H1 (cell line): Measurements from ENCODE around the gene CPM. TPM values are rescaled to one million over a fixed set of nuclear protein-coding genes. Genes with fewer than 3 reads are reported as not detected.

Source experiments
- CTCF ChIA-PET: fragments of 300-600 bp; sonication (Branson Sonifier 250); formaldehyde crosslinking; loops from one replicate; lab custom pipeline; 2021; ENCODE audit not compliant: partially characterized antibody; lab: Charles Lee
- POLR2A ChIA-PET: fragments of 300-600 bp; sonication (Branson Sonifier 250); formaldehyde crosslinking; loops from one replicate; lab custom pipeline; 2021; ENCODE audit warnings: inconsistent platforms; ENCODE audit not compliant: partially characterized antibody; lab: Charles Lee
- DNase-seq, 2 experiments: peaks; one replicate each; pipeline versions ENCODE4 v3.0.0 to v3.0.0-alpha.2; 2010 to 2022; ENCODE audit warnings: low spot score in 2 of 2, low read depth in 1 of 2, mixed read lengths in 1 of 2
- FAIRE-seq: peaks from 2 replicates; lab custom pipeline; 2011; peaks lifted over from hg19 to GRCh38; lab: Jason Lieb, UNC
- H2AFZ ChIP-seq: 2 replicates; pipeline ENCODE4 v1.8.1; 2012; ENCODE audit warnings: low read length, inconsistent platforms
- H2AK5ac ChIP-seq: 2 replicates; pipeline ENCODE4 v1.6.1; 2013; ENCODE audit warnings: low read depth, low read length
- H2BK120ac ChIP-seq: replicated peaks from 2 replicates; pipeline ENCODE3; 2013; ENCODE audit warnings: low read depth, low read length, inconsistent platforms
- H2BK12ac ChIP-seq: 2 replicates; pipeline ENCODE4 v1.6.1; 2013; ENCODE audit warnings: low read depth, low read length
- H2BK15ac ChIP-seq: 2 replicates; pipeline ENCODE4 v1.6.1; 2013; ENCODE audit warnings: low read length
- H2BK20ac ChIP-seq: 2 replicates; pipeline ENCODE4 v1.6.1; 2013; ENCODE audit warnings: low read length
- H2BK5ac ChIP-seq: 2 replicates; pipeline ENCODE4 v1.6.1; 2013; ENCODE audit warnings: low read depth, low read length
- H3K14ac ChIP-seq: 2 replicates; pipeline ENCODE4 v1.6.1; 2013; ENCODE audit warnings: inconsistent platforms; ENCODE audit not compliant: insufficient read length
- H3K18ac ChIP-seq: 2 replicates; pipeline ENCODE4 v1.6.1; 2013; ENCODE audit warnings: low read length; ENCODE audit errors: extremely low read depth
- H3K23ac ChIP-seq: 2 replicates; pipeline ENCODE4 v1.6.1; 2013; ENCODE audit warnings: inconsistent platforms; ENCODE audit not compliant: insufficient read length
- H3K23me2 ChIP-seq: 2 replicates; pipeline ENCODE4 v1.6.1; 2013; ENCODE audit warnings: low read depth, low read length
- H3K27ac ChIP-seq: 2 replicates; pipeline ENCODE4 v1.6.1; 2011; ENCODE audit warnings: low read depth, low read length, inconsistent platforms
- H3K27me3 ChIP-seq, 4 experiments: replicated peaks in 1 of 4; 1 replicate in 1 of 4; 2 replicates in 3 of 4; pipeline versions ENCODE4 v1.6.1 to v1.8.1; 2011 to 2013; ENCODE audit warnings: low read length in 3 of 4, mild to moderate bottlenecking in 3 of 4, inconsistent platforms in 2 of 4, mixed read lengths in 2 of 4, moderate library complexity in 1 of 4; ENCODE audit not compliant: control insufficient read depth in 3 of 4, insufficient read depth in 3 of 4; ENCODE audit errors: extremely low read depth in 1 of 4
- H3K36me3 ChIP-seq, 4 experiments: 2 replicates each; pipeline versions ENCODE4 v1.6.1 to v1.8.1; 2011 to 2013; ENCODE audit warnings: mild to moderate bottlenecking in 4 of 4, low read length in 3 of 4, moderate library complexity in 2 of 4, control low read depth in 1 of 4, inconsistent platforms in 1 of 4; ENCODE audit not compliant: insufficient read depth in 4 of 4, control insufficient read depth in 2 of 4
- H3K4ac ChIP-seq: replicated peaks from 2 replicates; pipeline ENCODE3; 2013; ENCODE audit warnings: low read length, low read depth, mixed read lengths, inconsistent platforms; ENCODE audit not compliant: insufficient read length
- H3K4me1 ChIP-seq, 4 experiments: replicated peaks in 1 of 4; 1 replicate in 1 of 4; 2 replicates in 3 of 4; pipeline versions ENCODE4 v1.6.1 to v1.8.1; 2011 to 2013; ENCODE audit warnings: low read length in 3 of 4, inconsistent platforms in 2 of 4, mixed read lengths in 1 of 4; ENCODE audit not compliant: insufficient read depth in 4 of 4, control insufficient read depth in 3 of 4
- H3K4me2 ChIP-seq, 2 experiments: 2 replicates each; pipeline versions ENCODE4 v1.6.1 to v1.8.1; 2011 to 2013; ENCODE audit warnings: low read depth in 2 of 2, low read length in 2 of 2, control low read depth in 1 of 2, inconsistent platforms in 1 of 2, mild to moderate bottlenecking in 1 of 2; ENCODE audit not compliant: insufficient read depth in 1 of 2
- H3K4me3 ChIP-seq, 4 experiments: fragments of 200-600, 300-600 bp in 1 of 4; sonication (generic), shearing (Covaris generic), sonication (Bioruptor Twin) in 1 of 4; 2 replicates each; pipeline versions ENCODE4 v1.5.1 to v1.8.1; 2011 to 2016; ENCODE audit warnings: low read length in 4 of 4, low read depth in 3 of 4, control low read depth in 2 of 4, inconsistent platforms in 2 of 4, mild to moderate bottlenecking in 2 of 4, mixed read lengths in 1 of 4, moderate library complexity in 1 of 4; ENCODE audit not compliant: insufficient read depth in 2 of 4; ENCODE audit errors: extremely low read depth in 1 of 4
- H3K56ac ChIP-seq: replicated peaks from 2 replicates; pipeline ENCODE3; 2013; ENCODE audit warnings: low read depth, mild to moderate bottlenecking, mixed read lengths, low read length, inconsistent platforms; ENCODE audit not compliant: insufficient read length
- H3K79me1 ChIP-seq: 2 replicates; pipeline ENCODE4 v1.6.1; 2013; ENCODE audit warnings: low read depth, low read length, control low read depth
- H3K79me2 ChIP-seq, 2 experiments: 2 replicates each; pipeline versions ENCODE4 v1.6.1 to v1.8.1; 2012 to 2013; ENCODE audit warnings: low read length in 2 of 2, mild to moderate bottlenecking in 2 of 2, inconsistent platforms in 1 of 2; ENCODE audit not compliant: insufficient read depth in 2 of 2, control insufficient read depth in 1 of 2
- H3K9ac ChIP-seq, 4 experiments: replicated peaks in 1 of 4; 1 replicate in 1 of 4; 2 replicates in 3 of 4; pipeline versions ENCODE4 v1.6.1 to v1.8.1; 2011 to 2013; ENCODE audit warnings: low read depth in 3 of 4, low read length in 3 of 4, control low read depth in 2 of 4, mild to moderate bottlenecking in 2 of 4, moderate library complexity in 2 of 4, inconsistent platforms in 1 of 4; ENCODE audit errors: extremely low read depth in 1 of 4
- H3K9me3 ChIP-seq, 2 experiments: 2 replicates each; pipeline versions ENCODE4 v1.6.1 to v1.8.1; 2012 to 2013; ENCODE audit warnings: mild to moderate bottlenecking in 2 of 2, moderate library complexity in 2 of 2, control low read depth in 1 of 2, inconsistent platforms in 1 of 2, low read depth in 1 of 2, low read length in 1 of 2, mixed read lengths in 1 of 2; ENCODE audit not compliant: insufficient read depth in 2 of 2
- H4K20me1 ChIP-seq, 2 experiments: replicated peaks in 1 of 2; 2 replicates each; pipeline versions ENCODE3 to v1.8.1; 2011 to 2013; ENCODE audit warnings: inconsistent platforms in 2 of 2, low read length in 2 of 2, mild to moderate bottlenecking in 1 of 2; ENCODE audit not compliant: insufficient read depth in 2 of 2, control insufficient read depth in 1 of 2
- H4K5ac ChIP-seq: 2 replicates; pipeline ENCODE4 v1.6.1; 2013; ENCODE audit warnings: low read length, low read depth, mixed read lengths, inconsistent platforms; ENCODE audit not compliant: insufficient read length
- H4K8ac ChIP-seq: 2 replicates; pipeline ENCODE4 v1.8.0; 2013; ENCODE audit warnings: mild to moderate bottlenecking, moderate library complexity, low read length, inconsistent platforms; ENCODE audit not compliant: insufficient read depth; ENCODE audit errors: extremely low read depth
- H4K91ac ChIP-seq: replicated peaks from 2 replicates; pipeline ENCODE3; 2013; ENCODE audit warnings: low read length, mixed read lengths, inconsistent platforms; ENCODE audit not compliant: insufficient read length
- CBX8 ChIP-seq: fragments of 300-800, 300-1000 bp; sonication (generic); IDR thresholded peaks from 2 replicates; pipeline ENCODE4 v1.7.1; 2016; ENCODE audit warnings: low read depth, low read length, borderline replicate concordance
- CHD2 ChIP-seq: IDR thresholded peaks from 2 replicates; pipeline ENCODE4 v1.6.1; 2012; ENCODE audit warnings: low read length, improper control_type of control experiment
- CREB1 ChIP-seq: IDR thresholded peaks from 2 replicates; pipeline ENCODE4 v1.6.1; 2012; ENCODE audit warnings: inconsistent platforms
- EGR1 ChIP-seq: IDR thresholded peaks from 2 replicates; pipeline ENCODE4 v1.6.1; 2011; ENCODE audit warnings: low read depth, low read length, borderline replicate concordance
- JUN ChIP-seq: IDR thresholded peaks from 2 replicates; pipeline ENCODE4 v1.6.1; 2011; ENCODE audit warnings: low read depth, mild to moderate bottlenecking, improper control_type of control experiment, low read length
- POU5F1 ChIP-seq: IDR thresholded peaks from 2 replicates; pipeline ENCODE4 v1.6.1; 2011; ENCODE audit warnings: low read depth, mild to moderate bottlenecking, low read length, moderate library complexity
- YY1 ChIP-seq: IDR thresholded peaks from 2 replicates; pipeline ENCODE4 v1.6.1; 2011; ENCODE audit warnings: low read depth, mild to moderate bottlenecking, low read length
- WGBS, 2 experiments: shearing (Covaris generic) in 1 of 2; methylation state at CpG; one replicate each; pipeline versions ENCODE4 v1.1.6 to v1.1.7; 2013 to 2015; ENCODE audit warnings: low lambda C conversion rate in 2 of 2, mixed read lengths in 2 of 2, inconsistent platforms in 1 of 2, low coverage in 1 of 2, missing lambda C conversion rate in 1 of 2; ENCODE audit not compliant: insufficient replicate concordance in 2 of 2, insufficient coverage in 1 of 2, insufficient read length in 1 of 2; ENCODE audit errors: extremely low coverage in 1 of 2, missing lambda C conversion rate in 1 of 2; 5-methylcytosine and 5-hydroxymethylcytosine counted together
- polyA plus RNA-seq, 7 experiments: library from polyadenylated mRNA; depleted of rRNA in 3 of 7; stranded (reverse) in 5 of 7; unstranded in 2 of 7; fragments of >200 nt in 5 of 7; fragments of 200-250 nt in 2 of 7; gene quantifications; 1 replicate in 5 of 7; 2 replicates in 1 of 7; 4 replicates in 1 of 7; pipeline versions ENCODE4 v1.2.1 to v1.2.3, GENCODE V29; 2011 to 2013; ENCODE audit warnings: missing spikeins in 2 of 7, mixed read lengths in 2 of 7
- total RNA-seq: library from RNA; stranded (reverse); fragmentation: NEBNext Ultra II Directional; extraction: Animal tissue kit (Norgen Biotek cat#: 25700); gene quantifications from 2 replicates; pipeline ENCODE4 v1.2.1, GENCODE V29; 2021

Gene CPM
- total and polyA plus RNA-seq, 2 of the 8 experiments (the other 6 are each of a cell fraction or from before 2014, with no cell fraction given): 0.33 to 3.1 TPM

- WGBS, 2 experiments: 88% methylated on average over 4 of the region's 4 CpGs; no CpG with 5 or more reads in 1 of the 2 experiments
- H2AK5ac ChIP-seq: no peak overlapping the region
- H3K23me2 ChIP-seq: no peaks in the 10 kb centered on the region
- no peak for DNase-seq
- no peaks in the 10 kb centered on the region for H3K79me1 ChIP-seq
- no peak overlapping the region for H2BK15ac ChIP-seq
- H3K4ac ChIP-seq: no peak overlapping the region
- H3K4me3 ChIP-seq: no peak overlapping the region
- POLR2A ChIA-PET: no interaction called here
- H3K23ac ChIP-seq: no peak overlapping the region
- no peaks in the 10 kb centered on the region; a peak in 1 of 7 replicates for H3K4me1 ChIP-seq
- no peak overlapping the region for H3K27ac ChIP-seq
- H3K9me3 ChIP-seq: peaks cover 3 to 4% of the 10 kb centered on the region in 2 experiments; a peak in 2 of 4 replicates
- H2BK5ac ChIP-seq: no peak overlapping the region
- no peak overlapping the region for H4K8ac ChIP-seq
- no peak overlapping the region for H3K18ac ChIP-seq
- no peak overlapping the region for H4K5ac ChIP-seq
- no peak overlapping the region for H4K91ac ChIP-seq
- H3K4me2 ChIP-seq: no peak overlapping the region
- H2BK12ac ChIP-seq: no peak overlapping the region
- H2BK120ac ChIP-seq: no peak overlapping the region
- H3K79me2 ChIP-seq: no peaks in the 10 kb centered on the region
- no peaks in the 10 kb centered on the region for H3K36me3 ChIP-seq
- H3K27me3 ChIP-seq: no peaks in the 10 kb centered on the region
- H3K56ac ChIP-seq: no peak overlapping the region
- TF ChIP-seq JUN: no peak
- no peak for TF ChIP-seq CREB1
- no peak for TF ChIP-seq POU5F1
- TF ChIP-seq YY1: no peak
- TF ChIP-seq EGR1: no peak
- no peak for TF ChIP-seq CHD2
- TF ChIP-seq CBX8: no peak
- H2BK20ac ChIP-seq: no peak overlapping the region
- CTCF ChIA-PET: interaction anchor here (0.6 to 1.5 kb wide), 2 partner anchors 33 to 116 kb away, joined by 4 to 5 read pairs; no protein-coding TSS in a partner anchor
- FAIRE-seq: no peak
- H4K20me1 ChIP-seq: no peaks in the 10 kb centered on the region
- no peak overlapping the region for H3K9ac ChIP-seq
- no peak overlapping the region for H3K14ac ChIP-seq
- H2AFZ ChIP-seq: no peak overlapping the region
These were observed 17.5 kb upstream of the CPM start for GRCh38 chr12:68950511-68950910.
